ENCODE data around the gene TRAPPC2.

- TF ChIP-seq CTCF (IDR thresholded peaks at IDR 0.05) (no peak), POLR2A (IDR thresholded peaks at IDR 0.05) (no peak)
Observed at GRCh38 chrX:13732246-13733067, 2.0 kb downstream of the TRAPPC2 start.

All from adrenal gland (tissue), 5 donors.